Body of pancreas (tissue), 4 donors: ENCODE results near the gene AGTR2.

ENCODE experiments used
- POLR2A ChIP-seq, 3 donors: fragments of 450-650 bp; IDR thresholded peaks; one replicate each; pipeline ENCODE4 v1.6.1; 2016; ENCODE audit warnings: antibody characterized with exemption in 3 of 3, mild to moderate bottlenecking in 2 of 3
- TF ChIP-seq, protein P1 (sequence below), 7 experiments: fragments of 450-650 bp in 4 of 7; fragments of 200-600 bp in 3 of 7; sonication (generic) in 3 of 7; IDR thresholded peaks; one replicate each; pipeline ENCODE4 v1.5.1; 2016 to 2019; ENCODE audit warnings: antibody characterized with exemption in 7 of 7

DNA sequence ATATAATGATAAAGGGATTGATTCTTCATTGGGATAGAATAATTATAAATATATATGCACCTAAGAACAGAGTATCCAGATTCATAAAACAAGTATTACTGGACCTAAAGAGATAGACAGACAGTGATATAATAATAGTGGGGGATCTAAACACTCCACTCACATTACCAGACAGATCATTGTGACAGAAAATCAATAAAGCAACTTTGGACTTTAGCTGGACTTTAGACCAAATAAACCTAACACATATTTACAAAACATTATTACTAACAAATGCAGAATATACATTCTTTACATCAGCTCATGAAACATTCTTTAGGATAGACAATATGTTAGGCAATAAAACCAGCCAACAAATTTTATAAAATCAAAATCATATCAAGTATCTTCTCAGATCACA is 14.6 kb downstream of the AGTR2 start:
- TF ChIP-seq, protein P1, sequence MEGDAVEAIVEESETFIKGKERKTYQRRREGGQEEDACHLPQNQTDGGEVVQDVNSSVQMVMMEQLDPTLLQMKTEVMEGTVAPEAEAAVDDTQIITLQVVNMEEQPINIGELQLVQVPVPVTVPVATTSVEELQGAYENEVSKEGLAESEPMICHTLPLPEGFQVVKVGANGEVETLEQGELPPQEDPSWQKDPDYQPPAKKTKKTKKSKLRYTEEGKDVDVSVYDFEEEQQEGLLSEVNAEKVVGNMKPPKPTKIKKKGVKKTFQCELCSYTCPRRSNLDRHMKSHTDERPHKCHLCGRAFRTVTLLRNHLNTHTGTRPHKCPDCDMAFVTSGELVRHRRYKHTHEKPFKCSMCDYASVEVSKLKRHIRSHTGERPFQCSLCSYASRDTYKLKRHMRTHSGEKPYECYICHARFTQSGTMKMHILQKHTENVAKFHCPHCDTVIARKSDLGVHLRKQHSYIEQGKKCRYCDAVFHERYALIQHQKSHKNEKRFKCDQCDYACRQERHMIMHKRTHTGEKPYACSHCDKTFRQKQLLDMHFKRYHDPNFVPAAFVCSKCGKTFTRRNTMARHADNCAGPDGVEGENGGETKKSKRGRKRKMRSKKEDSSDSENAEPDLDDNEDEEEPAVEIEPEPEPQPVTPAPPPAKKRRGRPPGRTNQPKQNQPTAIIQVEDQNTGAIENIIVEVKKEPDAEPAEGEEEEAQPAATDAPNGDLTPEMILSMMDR (IDR thresholded peaks at IDR 0.05): no peak
- no peak for TF ChIP-seq POLR2A (IDR thresholded peaks at IDR 0.05)
